Cardiac fibroblast (primary cell): ENCODE results near the gene MGAT4B.

Experiments
- DNase-seq, 2 donors: peaks; one replicate each; pipeline versions ENCODE4 v3.0.0 to v3.0.0-alpha.2; 2010; ENCODE audit warnings: low read depth in 2 of 2
- H3K4me3 ChIP-seq, 2 donors: replicated peaks in 1 of 2; 1 replicate in 1 of 2; 2 replicates in 1 of 2; pipeline ENCODE4 v1.5.1; 2011; ENCODE audit warnings: low read depth in 2 of 2, low read length in 2 of 2, mild to moderate bottlenecking in 2 of 2, moderate library complexity in 1 of 2
- TF ChIP-seq, protein P1 (sequence below): IDR thresholded peaks from one replicate; pipeline ENCODE4 v1.5.1; 2011; ENCODE audit warnings: low read depth, mild to moderate bottlenecking, low read length, inconsistent platforms

The MGAT4B gene

GRCh38 chr5:179816796-179817469 is 10.3 kb upstream of the MGAT4B start:
- DNase-seq: no peak
- TF ChIP-seq, protein P1, sequence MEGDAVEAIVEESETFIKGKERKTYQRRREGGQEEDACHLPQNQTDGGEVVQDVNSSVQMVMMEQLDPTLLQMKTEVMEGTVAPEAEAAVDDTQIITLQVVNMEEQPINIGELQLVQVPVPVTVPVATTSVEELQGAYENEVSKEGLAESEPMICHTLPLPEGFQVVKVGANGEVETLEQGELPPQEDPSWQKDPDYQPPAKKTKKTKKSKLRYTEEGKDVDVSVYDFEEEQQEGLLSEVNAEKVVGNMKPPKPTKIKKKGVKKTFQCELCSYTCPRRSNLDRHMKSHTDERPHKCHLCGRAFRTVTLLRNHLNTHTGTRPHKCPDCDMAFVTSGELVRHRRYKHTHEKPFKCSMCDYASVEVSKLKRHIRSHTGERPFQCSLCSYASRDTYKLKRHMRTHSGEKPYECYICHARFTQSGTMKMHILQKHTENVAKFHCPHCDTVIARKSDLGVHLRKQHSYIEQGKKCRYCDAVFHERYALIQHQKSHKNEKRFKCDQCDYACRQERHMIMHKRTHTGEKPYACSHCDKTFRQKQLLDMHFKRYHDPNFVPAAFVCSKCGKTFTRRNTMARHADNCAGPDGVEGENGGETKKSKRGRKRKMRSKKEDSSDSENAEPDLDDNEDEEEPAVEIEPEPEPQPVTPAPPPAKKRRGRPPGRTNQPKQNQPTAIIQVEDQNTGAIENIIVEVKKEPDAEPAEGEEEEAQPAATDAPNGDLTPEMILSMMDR: no peak
- H3K4me3 ChIP-seq: peak overlapping the region; percentile 28 to 35

GRCh38 chr5:179816401-179816795 is 9.7 kb upstream of the MGAT4B start:
- DNase-seq: no peak
- TF ChIP-seq, protein P1: no peak
- peak overlapping the region in 1 of 2 donors; percentile 12 for H3K4me3 ChIP-seq

GRCh38 chr5:179815491-179816249 is 9.0 kb upstream of the MGAT4B start:
- H3K4me3 ChIP-seq: no peak overlapping the region
- DNase-seq: no peak
- TF ChIP-seq, protein P1: no peak

DNA sequence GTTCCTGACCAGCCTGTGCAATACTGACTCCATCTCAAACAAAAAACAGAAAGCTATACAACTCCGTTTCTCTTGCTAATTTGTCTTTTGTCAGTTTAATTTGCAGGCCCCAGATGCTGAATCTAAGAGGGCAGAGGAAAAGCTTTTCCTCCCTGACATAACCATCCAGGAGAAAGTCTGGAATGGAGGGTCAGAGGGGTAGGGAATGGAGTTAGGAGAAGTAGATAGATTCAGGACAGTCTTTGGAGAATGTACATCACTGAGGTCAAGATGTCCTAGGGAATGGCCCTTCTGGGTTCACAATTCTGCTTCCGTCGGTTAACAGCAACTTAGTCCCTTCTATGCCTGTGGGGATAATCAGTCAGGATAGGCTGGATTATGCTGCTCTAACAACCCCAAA is 7.4 kb upstream of the MGAT4B start:
- no peak for DNase-seq
- TF ChIP-seq, protein P1: no peak
- no peak overlapping the region for H3K4me3 ChIP-seq

DNA sequence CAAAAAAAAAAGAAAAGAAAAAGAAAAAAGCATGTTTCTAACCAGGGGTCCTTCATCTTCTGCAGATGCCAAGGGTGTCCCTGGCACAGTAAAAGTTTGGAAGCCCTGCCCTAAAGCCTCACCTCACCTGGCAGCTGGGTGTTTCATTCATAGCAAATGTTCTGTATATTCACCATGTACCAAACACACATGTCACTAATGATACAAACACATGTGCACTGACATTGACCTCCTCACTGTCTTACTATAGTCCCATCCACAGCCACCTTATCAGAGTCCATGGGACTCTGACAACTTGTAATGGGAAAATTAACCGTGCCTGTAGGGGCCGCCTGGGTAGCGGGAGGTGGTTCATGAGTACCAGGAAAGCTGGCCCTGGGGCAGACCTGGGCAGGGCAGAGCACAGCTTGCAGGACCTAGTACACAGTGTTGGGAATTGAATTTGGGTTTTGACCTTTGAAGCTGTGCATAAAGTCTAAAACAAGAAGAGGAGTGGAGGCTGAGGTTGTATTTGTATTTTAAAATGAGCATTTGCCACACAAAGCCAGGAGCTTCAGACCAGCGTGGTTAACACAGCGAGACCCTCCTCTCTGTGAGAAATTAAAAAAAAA is 6.4 kb upstream of the MGAT4B start:
- no peak for DNase-seq
- no peak overlapping the region for H3K4me3 ChIP-seq
- TF ChIP-seq, protein P1: no peak

DNA sequence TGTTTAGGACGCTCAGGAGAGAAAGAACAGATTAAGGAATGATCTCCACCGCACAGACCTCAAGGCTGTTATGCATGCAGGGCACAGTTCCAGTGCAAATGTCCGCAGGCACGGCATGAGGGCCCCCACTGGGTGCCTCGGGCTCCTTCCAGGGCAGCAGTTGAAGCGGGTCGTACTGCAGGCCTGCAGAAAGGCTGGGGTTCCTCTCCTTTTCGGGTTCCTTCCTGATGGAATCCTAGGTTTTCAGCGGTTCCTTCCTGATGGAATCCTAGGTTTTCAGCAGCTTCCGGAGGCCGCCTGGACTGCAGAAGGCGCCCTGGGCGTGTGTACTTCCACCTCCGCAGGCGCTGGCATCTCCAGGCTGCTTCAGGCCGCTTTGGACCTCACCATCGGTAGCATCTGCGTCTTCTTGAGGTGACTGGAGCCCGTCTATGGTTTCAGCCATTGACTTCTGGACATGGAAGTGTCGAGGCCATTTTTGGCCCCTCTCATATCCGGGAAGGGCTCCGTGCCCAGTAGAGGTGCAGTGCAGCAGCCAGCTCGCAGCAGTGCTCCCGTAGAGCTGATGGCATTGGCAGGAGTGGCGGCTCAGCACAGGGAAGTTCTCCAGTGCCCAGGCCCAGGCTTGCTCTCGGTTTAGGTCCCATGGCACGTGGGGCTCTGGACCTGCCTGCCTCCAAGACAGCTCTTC is 5.6 kb upstream of the MGAT4B start:
- H3K4me3 ChIP-seq: no peak overlapping the region

More for the DNA sequence above, 5.6 kb upstream of the MGAT4B start:
- DNase-seq: no peak
- TF ChIP-seq, protein P1: no peak
